Ascending aorta (tissue), 2 donors: ENCODE measurements around the gene GTPBP1. TPM values are rescaled to one million over a fixed set of nuclear protein-coding genes. Genes with fewer than 3 reads are reported as not detected.
A peak's percentile ranks its signal among the peaks of the same experiment; 100 is the strongest.

ENCODE experiments used
- DNase-seq, 2 donors: peaks; one replicate each; pipeline ENCODE4 v3.0.0-alpha.2; 2019; ENCODE audit warnings: low spot score in 2 of 2
- H3K27ac ChIP-seq, 2 donors: fragments of 200-600 bp; sonication (generic); one replicate each; pipeline ENCODE4 v1.5.1; 2016 to 2017; ENCODE audit warnings: mild to moderate bottlenecking in 1 of 2
- H3K27me3 ChIP-seq: fragments of 200-600 bp; sonication (generic); one replicate; pipeline ENCODE4 v1.5.1; 2017
- H3K36me3 ChIP-seq, 2 donors: fragments of 200-600 bp; sonication (generic); one replicate each; pipeline ENCODE4 v1.5.1; 2016
- H3K4me1 ChIP-seq, 2 donors: fragments of 200-600 bp; sonication (generic); one replicate each; pipeline ENCODE4 v1.5.1; 2016 to 2017; ENCODE audit warnings: mild to moderate bottlenecking in 1 of 2
- H3K4me3 ChIP-seq, 2 donors: fragments of 200-600 bp; sonication (generic); one replicate each; pipeline ENCODE4 v1.5.1; 2016 to 2017; ENCODE audit warnings: mild to moderate bottlenecking in 1 of 2
- H3K9me3 ChIP-seq, 2 donors: fragments of 200-600 bp; sonication (generic); one replicate each; pipeline ENCODE4 v1.5.1; 2016
- intact Hi-C: fragments of 100-400 bp; cut with DNase I; formaldehyde crosslinking; loops from one replicate; pipeline ENCODE4 v1.15.1; 2023
- total RNA-seq: library from RNA; depleted of rRNA; stranded (reverse); fragments of >200 nt; gene quantifications from one replicate; pipeline ENCODE4 v1.1.0, GENCODE V29; 2016
- TF ChIP-seq, protein P1 (sequence below), 3 experiments: fragments of 200-600 bp in 2 of 3; fragments of 450-650 bp in 1 of 3; sonication (generic) in 2 of 3; IDR thresholded peaks; one replicate each; pipeline ENCODE4 v1.5.1; 2016 to 2019; ENCODE audit warnings: antibody characterized with exemption in 3 of 3, mild to moderate bottlenecking in 1 of 3, moderate library complexity in 1 of 3

The GTPBP1 gene
- total RNA-seq, 1 donor from 2014 or later: 89.5 TPM

DNA sequence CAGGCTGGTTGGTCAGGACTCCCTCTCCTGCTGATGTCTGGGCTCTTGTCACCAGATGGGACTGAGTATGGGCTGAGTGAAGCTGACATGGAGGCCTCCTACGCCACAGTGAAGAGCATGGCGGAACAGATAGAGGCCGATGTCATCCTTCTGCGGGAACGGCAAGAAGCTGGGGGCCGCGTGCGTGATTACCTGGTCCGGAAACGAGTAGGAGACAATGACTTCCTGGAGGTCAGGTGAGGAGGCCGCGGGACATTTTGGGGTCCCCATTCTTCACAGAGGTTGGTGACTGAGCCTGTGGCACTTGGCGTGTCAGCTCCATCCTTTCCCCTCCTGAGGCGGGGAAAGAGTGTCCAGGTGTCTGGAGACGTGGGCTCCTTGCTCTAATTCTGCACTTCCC lies 10.1 kb downstream of the GTPBP1 start:
- H3K4me1 ChIP-seq: peaks cover 0 to 14% of the 10 kb centered on the region in 2 donors
- no peak for DNase-seq

DNA sequence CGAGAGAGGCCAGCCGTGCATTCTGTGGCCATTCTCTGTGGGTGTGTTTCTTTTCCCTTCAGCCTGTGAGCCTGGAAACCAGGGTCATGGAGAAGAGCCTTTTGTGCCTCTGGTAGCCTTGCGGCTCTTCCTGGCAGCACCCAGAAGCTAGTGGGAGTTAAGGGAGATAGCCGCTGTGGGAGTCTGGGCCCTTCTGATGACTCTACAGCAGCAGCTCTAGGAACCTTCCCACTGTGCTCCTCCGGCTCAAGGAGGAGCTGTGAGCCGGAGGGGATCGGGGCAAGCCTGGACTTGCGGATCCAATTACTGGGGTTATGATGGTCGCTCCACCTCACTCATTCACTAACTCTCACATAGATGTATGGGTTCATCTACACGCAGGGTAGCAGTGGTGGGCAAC lies 10.5 kb downstream of the GTPBP1 start:
- H3K36me3 ChIP-seq: peaks cover 18 to 40% of the 10 kb centered on the region in 2 donors
- TF ChIP-seq, protein P1, sequence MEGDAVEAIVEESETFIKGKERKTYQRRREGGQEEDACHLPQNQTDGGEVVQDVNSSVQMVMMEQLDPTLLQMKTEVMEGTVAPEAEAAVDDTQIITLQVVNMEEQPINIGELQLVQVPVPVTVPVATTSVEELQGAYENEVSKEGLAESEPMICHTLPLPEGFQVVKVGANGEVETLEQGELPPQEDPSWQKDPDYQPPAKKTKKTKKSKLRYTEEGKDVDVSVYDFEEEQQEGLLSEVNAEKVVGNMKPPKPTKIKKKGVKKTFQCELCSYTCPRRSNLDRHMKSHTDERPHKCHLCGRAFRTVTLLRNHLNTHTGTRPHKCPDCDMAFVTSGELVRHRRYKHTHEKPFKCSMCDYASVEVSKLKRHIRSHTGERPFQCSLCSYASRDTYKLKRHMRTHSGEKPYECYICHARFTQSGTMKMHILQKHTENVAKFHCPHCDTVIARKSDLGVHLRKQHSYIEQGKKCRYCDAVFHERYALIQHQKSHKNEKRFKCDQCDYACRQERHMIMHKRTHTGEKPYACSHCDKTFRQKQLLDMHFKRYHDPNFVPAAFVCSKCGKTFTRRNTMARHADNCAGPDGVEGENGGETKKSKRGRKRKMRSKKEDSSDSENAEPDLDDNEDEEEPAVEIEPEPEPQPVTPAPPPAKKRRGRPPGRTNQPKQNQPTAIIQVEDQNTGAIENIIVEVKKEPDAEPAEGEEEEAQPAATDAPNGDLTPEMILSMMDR (IDR thresholded peaks at IDR 0.05): no peak
- H3K4me3 ChIP-seq: no peak overlapping the region

More for the DNA sequence above, 10.1 kb downstream of the GTPBP1 start:
- Histone ChIP-seq H3K36me3 (peaks cover 14 to 36% of the 10 kb centered on the region in 2 donors), H3K4me3 (no peak overlapping the region), H3K9me3 (no peaks in the 10 kb centered on the region), H3K27me3 (no peaks in the 10 kb centered on the region), H3K27ac (no peak overlapping the region)
- intact Hi-C loops: no loop called here
- TF ChIP-seq, protein P1 (IDR thresholded peaks at IDR 0.05): no peak

DNA sequence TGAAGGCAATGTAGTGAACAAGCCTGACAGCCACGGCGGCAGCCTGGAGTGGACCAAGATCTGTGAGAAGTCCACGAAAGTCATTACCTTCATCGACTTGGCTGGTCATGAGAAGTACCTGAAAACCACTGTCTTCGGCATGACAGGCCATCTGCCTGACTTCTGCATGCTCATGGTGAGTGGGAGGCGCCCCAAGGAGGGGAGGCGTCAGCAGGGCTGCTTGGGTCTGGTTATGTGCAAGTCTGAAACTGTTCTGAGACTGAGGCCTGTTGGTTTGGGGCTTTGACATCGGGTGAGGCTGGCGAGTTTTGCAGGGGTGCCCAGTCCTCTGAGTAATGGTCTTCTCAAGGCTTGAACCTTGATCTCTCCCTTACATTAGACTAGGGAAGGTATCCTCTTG lies 11.1 kb downstream of the GTPBP1 start:
- no peaks in the 10 kb centered on the region for H3K27me3 ChIP-seq
- intact Hi-C loops: no loop called here
- no peak overlapping the region for H3K4me3 ChIP-seq
- H3K9me3 ChIP-seq: no peaks in the 10 kb centered on the region
- H3K27ac ChIP-seq: peak overlapping the region in 1 of 2 donors; percentile 63
- H3K36me3 ChIP-seq: peaks cover 23 to 43% of the 10 kb centered on the region in 2 donors
- TF ChIP-seq, protein P1 (IDR thresholded peaks at IDR 0.05): no peak
- DNase-seq: no peak
- peaks cover 0 to 14% of the 10 kb centered on the region in 2 donors for H3K4me1 ChIP-seq

More for the DNA sequence above, 10.5 kb downstream of the GTPBP1 start:
- H3K4me1 ChIP-seq: peaks cover 0 to 14% of the 10 kb centered on the region in 2 donors
- intact Hi-C loops: no loop called here
- no peak overlapping the region for H3K27ac ChIP-seq
- no peaks in the 10 kb centered on the region for H3K27me3 ChIP-seq
- DNase-seq: no peak
- no peaks in the 10 kb centered on the region for H3K9me3 ChIP-seq

DNA sequence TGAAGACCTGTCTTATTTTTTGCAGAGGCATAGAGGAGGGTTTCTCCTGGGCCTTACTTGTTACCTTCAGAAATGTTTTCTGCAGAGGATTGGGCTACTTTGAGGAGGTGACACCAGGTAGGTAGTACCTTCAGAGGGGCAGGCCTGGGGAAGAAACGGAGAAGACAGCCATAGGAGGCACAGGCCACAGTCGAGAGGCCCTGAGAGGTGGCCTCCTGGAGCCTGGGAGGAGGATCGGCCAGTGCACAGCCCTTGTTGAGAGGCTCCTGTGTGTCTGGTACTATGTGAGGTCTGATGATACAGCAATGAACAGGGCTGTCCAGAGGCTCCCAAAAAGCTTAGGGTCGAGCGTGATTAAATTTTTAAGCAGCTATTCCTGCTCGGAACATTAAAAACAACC lies 11.5 kb downstream of the GTPBP1 start:
- peaks cover 23 to 47% of the 10 kb centered on the region in 2 donors for H3K36me3 ChIP-seq

DNA sequence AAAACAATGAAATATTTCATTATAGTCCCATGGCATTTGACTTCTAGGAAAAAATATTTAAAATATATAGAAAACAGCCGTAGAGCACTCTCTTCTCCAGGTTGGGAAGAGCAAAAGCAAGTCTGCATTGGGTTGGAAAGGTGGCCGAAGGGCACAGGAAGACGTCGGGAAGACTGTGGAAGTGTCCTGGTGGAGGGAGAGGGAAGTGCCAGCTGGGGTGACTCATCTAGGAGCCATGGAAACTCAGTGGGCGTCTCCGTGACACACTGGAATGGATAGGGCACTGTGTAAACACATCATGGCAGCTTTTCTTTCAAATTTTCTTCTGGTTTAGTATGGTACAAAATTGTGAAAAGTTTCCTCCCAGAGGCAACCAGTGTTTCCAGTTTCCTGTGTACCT lies 12.7 kb downstream of the GTPBP1 start:
- no peaks in the 10 kb centered on the region for H3K9me3 ChIP-seq
- peak overlapping the region; percentile 55 to 68 for H3K27ac ChIP-seq
- no peaks in the 10 kb centered on the region for H3K27me3 ChIP-seq
- peaks cover 0 to 11% of the 10 kb centered on the region in 2 donors for H3K4me1 ChIP-seq
- DNase-seq: peak in 1 of 2 donors; percentile 88
- TF ChIP-seq, protein P1 (IDR thresholded peaks at IDR 0.05): peak; percentile 49 to 69 (median 65)
- peaks cover 34 to 58% of the 10 kb centered on the region in 2 donors for H3K36me3 ChIP-seq
- intact Hi-C loops: loop anchor here (1.0 kb wide), 1 partner anchor 13 kb away; the partner anchor contains the start of gene GTPBP1
- H3K4me3 ChIP-seq: no peak overlapping the region

More for the DNA sequence above, 11.5 kb downstream of the GTPBP1 start:
- Histone ChIP-seq H3K27ac (peak overlapping the region; percentile 17 to 63), H3K4me3 (no peak overlapping the region), H3K4me1 (peaks cover 0 to 14% of the 10 kb centered on the region in 2 donors), H3K9me3 (no peaks in the 10 kb centered on the region), H3K27me3 (no peaks in the 10 kb centered on the region)
- TF ChIP-seq, protein P1 (IDR thresholded peaks at IDR 0.05): no peak
- intact Hi-C loops: no loop called here
- no peak for DNase-seq
